ENCODE data around the gene SUGP1. TPM values are rescaled to one million over a fixed set of nuclear protein-coding genes. Genes with fewer than 3 reads are reported as not detected.
"Not testable (repeated sequence)": the region's sequence is repeated elsewhere in the genome, so short reads cannot be mapped to it uniquely, and the experiment has no call there.

Gene SUGP1
- total and polyA plus RNA-seq, 2 of the 13 experiments (the other 11 are each of a cell fraction or from before 2014, with no cell fraction given), result 21.6 to 25.9 TPM

DNA sequence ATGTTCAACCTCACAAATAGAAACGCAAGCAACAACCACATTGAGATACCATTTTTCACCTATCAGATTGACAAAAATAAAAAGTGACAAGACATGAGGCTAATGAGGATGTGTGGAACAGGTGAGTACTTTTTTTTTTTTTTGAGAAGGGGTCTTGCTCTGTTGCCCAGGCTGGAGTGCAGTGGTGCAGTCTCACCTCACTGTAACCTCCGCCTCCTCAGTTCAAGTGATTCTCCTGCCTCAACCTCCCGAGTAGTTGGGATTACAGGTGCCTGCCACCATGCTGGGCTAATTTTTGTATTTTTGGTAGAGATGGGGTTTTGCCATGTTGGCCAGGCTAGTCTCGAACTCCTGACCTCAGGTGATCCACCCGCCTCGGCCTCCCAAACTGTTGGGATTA is 66.9 kb downstream of the SUGP1 start:
- intact Hi-C loops (cut with micrococcal nuclease; ENCODE audit: unreplicated experiment); H3K27ac ChIP-seq (ENCODE audit: extremely low read length, insufficient read depth, low read length); FAIRE-seq; in situ Hi-C loops (cut with HindIII; ENCODE audit: extremely low pct_ligation_motif_present, low pct_unique_long_range_greater_than_20kb); H3K79me2 ChIP-seq (ENCODE audit: insufficient read depth, low read length); POLR2A ChIA-PET; H2AFZ ChIP-seq (ENCODE audit: low read length); H3K36me3 ChIP-seq (replicated peaks in 1 of 2; ENCODE audit: control insufficient read depth in 1 of 2, insufficient read depth in 2 of 2, low read length in 2 of 2); H3K9me3 ChIP-seq (ENCODE audit: low read length); BruUV-seq (replicated peaks); DNase-seq (ENCODE audit: low spot score); H3K4me2 ChIP-seq (ENCODE audit: low read depth, low read length); H3K9ac ChIP-seq (ENCODE audit: insufficient read depth, low read depth, low read length); H4K20me1 ChIP-seq (ENCODE audit: insufficient read depth, low read length); CTCF ChIA-PET (ENCODE audit: low intra/inter-chr PET ratio, low total read pairs); H3K4me3 ChIP-seq (replicated peaks in 1 of 3; ENCODE audit: insufficient read depth in 1 of 3, low read depth in 2 of 3, low read length in 3 of 3); ATAC-seq: not testable (repeated sequence)
- Histone ChIP-seq H3K4me1 (ENCODE audit: insufficient read depth, low read length) (peaks cover 31% of the 10 kb centered on the region), H3K27me3 (ENCODE audit: control insufficient read depth in 1 of 2, insufficient read depth in 2 of 2, low read length in 2 of 2) (peaks cover 0 to 23% of the 10 kb centered on the region in 2 experiments; a peak in 2 of 5 replicates)
- 39% methylated on average over 4 of the region's 6 CpGs for WGBS (ENCODE audit: low lambda C conversion rate)

DNA sequence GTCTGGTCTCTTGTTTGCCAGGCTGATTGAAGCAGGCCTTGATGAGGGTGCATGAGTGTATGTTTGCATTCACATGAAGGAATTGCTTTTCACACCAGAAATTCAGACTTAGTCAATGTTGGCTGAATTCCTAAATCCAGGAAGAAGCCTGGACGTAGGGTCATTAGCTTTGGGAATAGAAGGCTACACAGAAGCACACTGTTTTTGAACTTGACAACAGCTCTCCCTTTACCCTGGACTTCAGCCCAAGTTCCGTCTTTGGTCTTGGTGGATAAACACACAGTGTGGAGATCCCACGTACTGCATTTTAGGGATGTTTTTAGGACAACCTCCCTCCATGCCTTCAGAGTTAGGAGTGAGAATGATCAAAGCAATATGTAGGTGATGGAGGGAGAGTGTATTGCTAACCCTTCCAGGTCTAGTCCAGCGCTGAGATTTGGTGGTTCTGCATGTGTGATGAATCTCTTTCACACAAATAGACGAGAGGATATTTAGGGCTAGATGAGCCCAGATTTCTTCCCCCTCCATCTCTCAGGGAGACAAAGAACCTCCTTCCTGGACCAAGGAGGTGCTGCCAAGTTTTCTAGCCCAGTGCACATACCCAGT is 70.0 kb downstream of the SUGP1 start:
- no peaks in the 10 kb centered on the region for H3K79me2 ChIP-seq (ENCODE audit: insufficient read depth, low read length)
- POLR2A ChIA-PET, result no interaction called here
- no peaks in the 10 kb centered on the region for H4K20me1 ChIP-seq (ENCODE audit: insufficient read depth, low read length)
- H3K27ac ChIP-seq (ENCODE audit: extremely low read length, insufficient read depth, low read length), result no peak overlapping the region
- peak overlapping the region; percentile 15; the same call in 1 of the 2 replicates for H3K4me2 ChIP-seq (ENCODE audit: low read depth, low read length)
- H3K4me1 ChIP-seq (ENCODE audit: insufficient read depth, low read length), result peaks cover 15% of the 10 kb centered on the region
- H3K9ac ChIP-seq (ENCODE audit: insufficient read depth, low read depth, low read length), result no peak overlapping the region
- ATAC-seq, result peak; percentile 68
- BruUV-seq (replicated peaks), result no TSS peak
- H3K9me3 ChIP-seq (ENCODE audit: low read length), result no peaks in the 10 kb centered on the region
- peak; percentile 23 for DNase-seq (ENCODE audit: low spot score)
- H3K27me3 ChIP-seq (ENCODE audit: control insufficient read depth in 1 of 2, insufficient read depth in 2 of 2, low read length in 2 of 2), result peaks cover 0 to 10% of the 10 kb centered on the region in 2 experiments; a peak in 2 of 5 replicates
- H3K36me3 ChIP-seq (replicated peaks in 1 of 2; ENCODE audit: control insufficient read depth in 1 of 2, insufficient read depth in 2 of 2, low read length in 2 of 2), result no peaks in the 10 kb centered on the region
- CTCF ChIA-PET (ENCODE audit: low intra/inter-chr PET ratio, low total read pairs), result no interaction called here
- no peak for FAIRE-seq
- H3K4me3 ChIP-seq (replicated peaks in 1 of 3; ENCODE audit: insufficient read depth in 1 of 3, low read depth in 2 of 3, low read length in 3 of 3), result no peak overlapping the region
- TF ChIP-seq HNF4A (CRISPR knock-in tag; IDR thresholded peaks at IDR 0.05) (peak; percentile 11; the same call in 1 of the 2 replicates), HMG20B (CRISPR knock-in tag; conservative IDR thresholded peaks at IDR 0.05) (no peak), RARA (CRISPR knock-in tag; IDR thresholded peaks at IDR 0.05) (peak; percentile 53; the same call in 1 of the 2 replicates), ZNF136 (CRISPR knock-in tag; IDR thresholded peaks at IDR 0.05; ENCODE audit: low read depth) (no peak)
- TF ChIP-seq, protein P1, sequence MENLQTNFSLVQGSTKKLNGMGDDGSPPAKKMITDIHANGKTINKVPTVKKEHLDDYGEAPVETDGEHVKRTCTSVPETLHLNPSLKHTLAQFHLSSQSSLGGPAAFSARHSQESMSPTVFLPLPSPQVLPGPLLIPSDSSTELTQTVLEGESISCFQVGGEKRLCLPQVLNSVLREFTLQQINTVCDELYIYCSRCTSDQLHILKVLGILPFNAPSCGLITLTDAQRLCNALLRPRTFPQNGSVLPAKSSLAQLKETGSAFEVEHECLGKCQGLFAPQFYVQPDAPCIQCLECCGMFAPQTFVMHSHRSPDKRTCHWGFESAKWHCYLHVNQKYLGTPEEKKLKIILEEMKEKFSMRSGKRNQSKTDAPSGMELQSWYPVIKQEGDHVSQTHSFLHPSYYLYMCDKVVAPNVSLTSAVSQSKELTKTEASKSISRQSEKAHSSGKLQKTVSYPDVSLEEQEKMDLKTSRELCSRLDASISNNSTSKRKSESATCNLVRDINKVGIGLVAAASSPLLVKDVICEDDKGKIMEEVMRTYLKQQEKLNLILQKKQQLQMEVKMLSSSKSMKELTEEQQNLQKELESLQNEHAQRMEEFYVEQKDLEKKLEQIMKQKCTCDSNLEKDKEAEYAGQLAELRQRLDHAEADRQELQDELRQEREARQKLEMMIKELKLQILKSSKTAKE (CRISPR knock-in tag; IDR thresholded peaks at IDR 0.05; ENCODE audit: borderline replicate concordance), result peak; percentile 18; the same call in 1 of the 2 replicates
- WGBS (ENCODE audit: low lambda C conversion rate), result 0% methylated on average over 4 of the region's 5 CpGs
- no peak overlapping the region for H2AFZ ChIP-seq (ENCODE audit: low read length)
- in situ Hi-C loops (cut with HindIII; ENCODE audit: extremely low pct_ligation_motif_present, low pct_unique_long_range_greater_than_20kb) (no loop called here), intact Hi-C loops (cut with micrococcal nuclease; ENCODE audit: unreplicated experiment) (no loop called here)
